Left colon (tissue), 2 donors: Measurements from ENCODE around the gene CGNL1. TPM values are rescaled to one million over a fixed set of nuclear protein-coding genes. Genes with fewer than 3 reads are reported as not detected.

ENCODE experiments used
- ATAC-seq: fragments of 200-7000 bp; cut with Tn5 transposase; one replicate; pipeline ENCODE4 v1.9.1; 2020; ENCODE audit warnings: mild to moderate bottlenecking, moderate library complexity
- DNase-seq, 2 donors: peaks; one replicate each; pipeline ENCODE4 v3.0.0-alpha.2; 2020
- intact Hi-C, 2 donors: fragments of 100-400 bp; cut with DNase I in 1 of 2; cut with micrococcal nuclease in 1 of 2; formaldehyde crosslinking; loops; one replicate each; pipeline versions ENCODE4 v1.11.2 to v1.14.0; 2022; cut with DNase I, micrococcal nuclease
- total RNA-seq, 2 donors: library from RNA; stranded (reverse); fragmentation: NEBNext Ultra II Directional; extraction: Animal tissue kit (Norgen Biotek cat#: 25700); gene quantifications; one replicate each; pipeline ENCODE4 v1.2.1, GENCODE V29; 2021
- donor health status: DM: no; HTN: no; CAD: no.
- donor health status: DM: yes; HTN: yes; CAD: no.

The CGNL1 gene
- total RNA-seq, 2 donors from 2014 or later, result 2.8 to 4.1 TPM

DNA sequence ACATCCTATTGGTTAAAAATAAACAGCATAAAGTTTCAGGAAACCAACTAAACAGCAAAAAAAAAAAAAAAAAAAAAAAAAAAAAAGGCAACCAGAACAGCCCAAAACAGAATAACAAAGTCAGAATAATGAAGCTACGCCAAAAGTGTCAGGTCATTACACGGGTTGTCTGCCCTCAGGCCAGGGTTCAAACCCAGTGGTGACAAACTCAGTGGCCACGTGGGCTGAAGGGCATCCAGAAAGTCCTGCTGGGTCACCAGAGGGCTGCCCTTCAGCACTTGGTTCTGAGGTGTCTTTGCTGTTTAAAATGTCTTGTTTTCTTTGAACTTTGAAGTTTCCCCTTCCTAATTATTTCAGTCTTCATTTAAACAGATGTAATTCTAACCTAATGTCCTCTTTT is 61.3 kb downstream of the CGNL1 start:
- ATAC-seq (no peak), DNase-seq (no peak)
- intact Hi-C loops, result no loop called here

DNA sequence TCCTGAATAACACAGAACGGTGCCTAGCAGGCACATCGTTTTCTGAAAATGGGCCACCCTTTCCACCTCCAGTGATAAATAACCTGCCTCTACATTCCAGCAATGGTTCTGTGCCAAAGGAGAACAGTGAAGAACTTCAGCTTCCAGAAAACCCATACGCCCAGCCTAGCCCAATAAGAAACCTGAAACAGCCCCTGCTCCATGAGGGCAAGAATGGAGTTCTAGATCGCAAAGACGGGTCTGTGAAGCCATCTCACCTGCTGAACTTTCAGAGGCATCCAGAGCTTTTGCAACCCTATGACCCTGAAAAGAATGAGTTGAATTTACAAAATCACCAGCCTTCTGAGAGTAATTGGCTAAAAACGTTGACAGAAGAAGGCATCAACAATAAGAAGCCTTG is 61.9 kb downstream of the CGNL1 start:
- DNase-seq (no peak), ATAC-seq (no peak)
- intact Hi-C loops, result no loop called here

DNA sequence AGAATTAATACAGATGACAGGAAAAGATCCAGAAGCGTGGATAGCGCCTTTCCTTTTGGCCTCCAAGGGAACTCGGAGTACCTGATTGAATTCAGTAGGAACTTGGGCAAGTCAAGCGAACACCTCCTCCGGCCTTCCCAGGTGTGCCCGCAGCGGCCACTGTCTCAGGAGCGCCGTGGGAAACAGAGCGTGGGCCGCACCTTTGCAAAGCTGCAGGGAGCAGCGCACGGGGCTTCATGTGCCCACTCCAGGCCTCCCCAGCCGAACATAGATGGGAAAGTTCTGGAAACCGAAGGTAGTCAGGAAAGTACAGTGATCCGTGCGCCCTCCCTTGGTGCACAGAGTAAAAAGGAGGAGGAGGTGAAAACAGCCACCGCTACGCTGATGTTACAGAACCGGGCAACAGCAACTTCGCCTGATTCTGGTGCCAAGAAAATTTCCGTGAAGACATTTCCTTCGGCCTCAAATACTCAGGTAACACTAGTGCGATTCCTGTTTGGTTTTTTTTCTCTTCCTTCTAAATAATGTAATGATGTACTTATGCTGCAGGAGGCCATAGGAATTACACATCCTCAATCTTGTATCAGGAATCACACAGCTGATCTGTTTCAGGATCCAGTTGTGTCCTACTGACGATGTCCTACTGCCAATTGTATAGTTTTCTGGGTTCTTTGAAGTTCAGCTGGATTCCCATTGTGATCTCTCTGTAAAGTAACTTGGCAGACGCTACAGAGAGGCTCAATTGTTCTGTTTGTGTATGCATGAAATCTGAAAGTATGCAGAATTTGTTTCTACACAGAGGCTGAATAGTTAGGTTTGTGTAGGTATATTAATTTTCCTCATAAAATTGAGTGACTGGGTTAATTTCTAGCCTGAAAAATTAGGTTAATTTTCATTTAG is 63.1 kb downstream of the CGNL1 start:
- DNase-seq (no peak), ATAC-seq (no peak)
- intact Hi-C loops, result no loop called here

GRCh38 chr15:57440167-57440566 is 63.9 kb downstream of the CGNL1 start:
- no peak for ATAC-seq
- intact Hi-C loops, result no loop called here
- no peak for DNase-seq

- DNase-seq, result no peak
- intact Hi-C loops, result no loop called here
- ATAC-seq, result peak; percentile 44
These were observed 64.5 kb downstream of the CGNL1 start for GRCh38 chr15:57440799-57441198.

DNA sequence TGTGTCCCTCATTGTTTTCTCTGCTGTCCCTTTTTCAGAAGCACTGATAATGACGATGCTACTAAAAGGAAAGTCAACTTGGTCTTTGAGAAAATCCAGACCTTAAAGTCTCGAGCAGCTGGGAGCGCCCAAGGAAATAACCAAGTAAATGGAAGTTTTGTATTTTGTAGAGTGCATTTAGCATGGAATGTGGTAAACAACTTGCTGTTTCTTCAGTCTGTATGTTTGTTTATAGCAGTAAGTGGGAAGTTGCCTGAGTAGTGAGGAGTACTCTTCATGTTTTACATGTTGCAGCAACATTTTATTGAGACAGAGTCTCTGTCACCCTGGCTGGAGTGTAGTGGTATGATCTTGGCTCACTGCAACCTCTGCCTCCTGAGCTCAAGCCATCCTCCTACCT is 66.0 kb downstream of the CGNL1 start:
- intact Hi-C loops, result no loop called here
- DNase-seq, result no peak
- no peak for ATAC-seq

DNA sequence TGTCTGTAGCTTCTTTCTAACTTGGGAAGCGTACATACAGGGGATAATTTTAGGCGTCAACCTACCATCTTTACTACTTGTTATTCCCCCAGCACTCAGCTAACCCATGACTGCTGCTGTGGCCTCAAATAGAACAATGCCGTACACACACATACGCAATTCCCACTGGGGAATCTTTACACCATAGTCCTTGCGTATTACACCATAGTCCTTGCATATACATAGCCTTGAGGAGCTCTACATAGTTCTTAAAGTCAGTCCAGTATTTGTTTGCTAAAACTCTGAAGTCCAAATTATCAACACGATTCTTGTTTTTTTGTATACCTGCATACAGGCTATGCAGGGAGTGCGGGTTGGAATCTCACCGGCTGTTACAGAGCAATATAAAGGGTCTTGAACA is 67.2 kb downstream of the CGNL1 start:
- ATAC-seq (no peak), DNase-seq (no peak)
- intact Hi-C loops, result no loop called here

DNA sequence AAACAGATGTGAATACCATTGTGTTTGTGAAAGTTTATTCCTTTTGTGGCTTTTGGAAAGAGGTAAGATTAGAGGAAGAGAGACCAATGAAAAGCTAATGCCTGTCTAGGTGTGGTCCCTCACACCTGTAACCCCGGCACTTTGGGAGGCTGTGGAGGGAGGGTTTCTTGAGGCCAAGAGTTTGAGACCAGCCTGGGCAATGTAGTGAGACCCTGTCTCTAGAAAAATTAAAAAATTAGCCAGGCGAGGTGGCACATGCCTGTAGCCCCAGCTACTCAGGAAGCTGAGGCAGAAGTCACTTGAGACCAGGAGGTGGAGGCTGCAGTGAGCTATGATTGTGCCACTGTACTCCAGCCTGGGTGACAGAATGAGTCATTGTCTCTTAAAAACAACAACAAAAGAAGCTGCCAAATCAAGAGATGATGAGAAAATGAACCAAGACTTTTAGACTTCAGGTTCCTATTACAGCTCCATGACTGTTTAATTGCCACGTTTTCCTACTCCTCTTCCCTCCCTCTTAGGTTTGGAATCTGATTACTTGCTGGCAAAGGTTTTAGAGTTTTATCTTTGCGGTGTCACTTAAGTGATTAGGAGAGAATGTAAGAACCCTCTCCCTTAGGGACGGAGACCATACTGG is 68.7 kb downstream of the CGNL1 start:
- intact Hi-C loops, result no loop called here
- no peak for DNase-seq
- no peak for ATAC-seq

DNA sequence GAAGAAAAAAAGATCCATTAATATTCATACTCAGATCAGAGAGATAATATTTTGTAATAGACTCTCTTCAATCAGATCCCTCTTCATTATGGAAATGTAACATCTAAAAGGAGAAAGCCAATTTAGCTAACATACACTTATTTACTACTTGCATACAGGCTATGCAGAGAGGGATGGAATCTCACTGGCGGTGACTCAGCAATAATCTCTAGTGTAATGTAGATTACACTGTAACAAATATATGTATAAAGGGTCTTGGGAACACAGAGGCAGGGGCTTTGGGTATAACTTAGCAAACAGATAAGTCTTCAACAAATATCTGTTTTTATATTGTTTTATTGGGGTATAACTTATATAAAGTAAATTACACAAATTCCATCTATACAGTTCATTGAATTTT is 69.6 kb downstream of the CGNL1 start:
- intact Hi-C loops, result no loop called here
- DNase-seq, result no peak
- no peak for ATAC-seq

GRCh38 chr15:57446393-57446792 is 70.1 kb downstream of the CGNL1 start:
- intact Hi-C loops, result no loop called here
- no peak for DNase-seq
- no peak for ATAC-seq

- no peak for DNase-seq
- ATAC-seq, result no peak
- intact Hi-C loops, result no loop called here
These were observed 75.2 kb downstream of the CGNL1 start for GRCh38 chr15:57451555-57451954.

- ATAC-seq (no peak), DNase-seq (no peak)
- intact Hi-C loops, result no loop called here
These were observed 75.9 kb downstream of the CGNL1 start for GRCh38 chr15:57452090-57452754.

GRCh38 chr15:57455929-57456328 is 79.6 kb downstream of the CGNL1 start:
- intact Hi-C loops, result no loop called here
- ATAC-seq (no peak), DNase-seq (no peak)

GRCh38 chr15:57456559-57456958 is 80.3 kb downstream of the CGNL1 start:
- intact Hi-C loops, result no loop called here
- no peak for ATAC-seq
- DNase-seq, result no peak

DNA sequence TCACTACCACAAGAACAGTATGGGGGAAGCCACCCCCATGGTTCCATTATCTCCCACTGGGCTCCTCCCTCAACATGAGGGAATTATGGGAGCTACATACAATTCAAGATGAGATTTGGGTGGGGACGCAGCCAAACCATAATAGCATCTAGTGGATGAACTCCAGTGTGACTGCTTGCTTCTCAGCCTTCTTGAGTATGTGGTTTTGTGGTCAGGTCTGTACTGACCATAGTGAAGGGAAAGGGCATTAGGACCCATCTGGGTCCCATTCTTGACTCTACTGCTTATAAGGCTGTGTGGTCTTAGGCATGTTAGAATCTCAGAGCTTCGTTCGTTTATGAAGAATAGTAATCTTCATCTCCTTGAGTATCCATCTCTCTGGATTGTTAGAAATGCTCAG is 81.4 kb downstream of the CGNL1 start:
- intact Hi-C loops, result no loop called here
- no peak for DNase-seq
- no peak for ATAC-seq

DNA sequence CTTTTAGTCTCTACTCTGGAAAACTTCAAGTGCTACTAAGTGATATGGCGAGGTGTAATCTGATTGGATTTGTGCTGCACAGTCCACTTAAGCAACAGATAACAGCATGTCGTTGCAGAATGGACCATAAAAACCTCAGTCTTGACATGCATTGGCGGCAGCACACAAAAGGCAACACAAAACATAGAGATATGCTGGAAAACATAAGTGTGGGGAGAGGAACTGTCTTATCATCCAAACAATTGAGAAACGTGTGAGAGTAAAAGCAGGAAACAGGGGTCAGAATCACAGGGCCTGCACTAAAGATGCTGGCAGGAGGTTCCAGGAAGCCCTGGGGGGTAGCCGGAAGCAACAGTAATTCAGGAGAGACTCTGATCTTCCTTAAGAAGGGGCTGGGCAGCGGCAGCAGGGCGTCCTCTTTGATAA is 82.1 kb downstream of the CGNL1 start:
- intact Hi-C loops, result no loop called here
- DNase-seq (no peak), ATAC-seq (no peak)

DNA sequence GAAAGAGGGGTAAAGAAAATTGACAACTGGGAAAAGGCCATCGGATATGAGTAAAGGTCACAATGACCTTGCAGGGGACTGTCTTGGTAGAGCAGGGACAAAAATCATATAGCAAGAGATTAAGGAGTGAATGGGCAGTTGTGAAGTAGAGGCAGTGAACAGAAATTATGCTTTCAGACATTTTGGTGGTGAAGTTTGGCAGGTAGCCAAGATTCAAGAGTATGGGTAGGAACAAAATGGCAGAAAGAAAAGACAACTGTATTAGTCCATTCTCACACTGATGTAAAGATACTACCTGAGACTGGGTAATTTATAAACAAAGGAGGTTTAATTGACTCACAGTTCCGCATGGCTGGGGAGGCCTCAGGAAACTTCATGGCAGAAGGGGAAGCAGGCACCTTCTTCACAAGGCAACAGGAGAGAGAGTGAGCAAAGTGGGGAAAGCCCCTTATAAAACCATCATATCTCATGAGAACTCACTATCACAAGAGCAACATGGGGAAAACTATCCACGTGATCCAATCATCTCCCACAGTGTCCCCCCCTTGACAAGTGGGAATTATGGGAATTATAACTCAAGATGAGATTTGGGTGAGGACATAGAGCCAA is 84.0 kb downstream of the CGNL1 start:
- no peak for DNase-seq
- ATAC-seq, result no peak
- intact Hi-C loops, result no loop called here

GRCh38 chr15:57461541-57461940 is 85.2 kb downstream of the CGNL1 start:
- intact Hi-C loops, result no loop called here
- ATAC-seq (no peak), DNase-seq (no peak)

DNA sequence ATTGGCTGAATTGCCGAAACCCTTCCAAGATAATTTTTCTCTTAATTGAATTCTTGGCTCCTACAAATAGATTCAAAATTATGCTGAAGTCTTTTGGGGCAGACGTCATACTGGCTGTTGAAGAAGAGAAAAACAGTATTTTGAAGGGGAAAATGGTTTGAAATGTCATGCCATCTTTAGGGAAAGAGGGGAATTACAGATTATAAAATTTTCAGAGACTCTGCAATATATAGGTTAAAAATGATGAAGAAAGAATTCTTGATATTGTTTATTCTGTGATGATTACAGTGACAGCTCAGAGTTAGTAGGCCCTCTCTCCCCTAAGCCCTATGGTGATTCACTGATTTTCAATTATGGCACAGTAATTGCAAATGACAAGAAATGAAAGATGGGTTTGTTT is 86.1 kb downstream of the CGNL1 start:
- intact Hi-C loops, result no loop called here
- no peak for ATAC-seq
- no peak for DNase-seq

- intact Hi-C loops, result no loop called here
- no peak for ATAC-seq
- DNase-seq, result no peak
These were observed 87.1 kb downstream of the CGNL1 start for GRCh38 chr15:57463360-57463759.
